Hematopoietic multipotent progenitor cell treated with erythropoietin and hydrocortisone succinate and interleukin-3 and kit ligand, for 6 days (in vitro differentiated cells): Measurements from ENCODE around the gene STRADA.

Experiments used
- DNase-seq: peaks from one replicate; pipeline ENCODE4 v3.0.0-alpha.2; 2015

Gene STRADA

GRCh38 chr17:63700528-63701455, 40.8 kb downstream of the STRADA start:
- DNase-seq, result peak; percentile 62

- peak; percentile 81 for DNase-seq
Observed at GRCh38 chr17:63699638-63700527, 41.7 kb downstream of the STRADA start, which contains the start of gene LIMD2. Gene LIMD2, minus strand, starts transcription at chr17:63700125. Its CDS starts 827 bp downstream, at chr17:63699298.

GRCh38 chr17:63698886-63699637, 42.5 kb downstream of the STRADA start:
- peak; percentile 85 for DNase-seq

- DNase-seq, result peak; percentile 57
Observed at GRCh38 chr17:63698381-63698885, 43.2 kb downstream of the STRADA start.

GRCh38 chr17:63697341-63698286, 44.0 kb downstream of the STRADA start:
- peak; percentile 92 for DNase-seq

GRCh38 chr17:63696381-63696961, 45.1 kb downstream of the STRADA start:
- peak; percentile 84 for DNase-seq

- DNase-seq, result no peak
Observed at GRCh38 chr17:63695889-63696288, 45.7 kb downstream of the STRADA start.

- no peak for DNase-seq
Observed at GRCh38 chr17:63694950-63695773, 46.4 kb downstream of the STRADA start.

GRCh38 chr17:63694229-63694949, 47.2 kb downstream of the STRADA start:
- DNase-seq, result no peak

GRCh38 chr17:63693411-63694113, 48.0 kb downstream of the STRADA start:
- DNase-seq, result no peak

- DNase-seq, result no peak
Observed at GRCh38 chr17:63692195-63692816, 49.3 kb downstream of the STRADA start.

- DNase-seq, result no peak
Observed at GRCh38 chr17:63689479-63689878, 52.1 kb downstream of the STRADA start.

GRCh38 chr17:63688396-63689020, 53.1 kb downstream of the STRADA start:
- no peak for DNase-seq

- DNase-seq, result no peak
Observed at GRCh38 chr17:63686138-63686685, 55.4 kb downstream of the STRADA start.

GRCh38 chr17:63685578-63685977, 56.0 kb downstream of the STRADA start:
- no peak for DNase-seq

- DNase-seq, result no peak
Observed at GRCh38 chr17:63685041-63685440, 56.6 kb downstream of the STRADA start.

- no peak for DNase-seq
Observed at GRCh38 chr17:63682981-63683380, 58.6 kb downstream of the STRADA start.
